RWPE1 (cell line): ENCODE results near the gene RNF26.

Source experiments
- CTCF ChIA-PET: fragments of 350-600 bp; sonication (Branson Sonifier 250); formaldehyde crosslinking; extraction: SDS; loops from one replicate; lab custom pipeline; 2021; lab: Yijun Ruan, JAX
- POLR2A ChIA-PET: fragments of 400-600 bp; formaldehyde crosslinking; extraction: SDS; loops from one replicate; lab custom pipeline; 2020; ENCODE audit warnings: antibody characterized with exemption; ENCODE audit not compliant: low non-redundant PET; lab: Yijun Ruan, JAX
- DNase-seq: peaks from one replicate; pipeline ENCODE4 v3.0.0; 2012; ENCODE audit warnings: low spot score
- H3K27ac ChIP-seq: fragments of 450-650 bp; 2 replicates; pipeline ENCODE4 v1.5.1; 2017
- CTCF ChIP-seq: fragments of 450-650 bp; conservative IDR thresholded peaks from 2 replicates; pipeline ENCODE4 v1.5.1; 2017; ENCODE audit warnings: low read depth, mild to moderate bottlenecking

RNF26 gene

GRCh38 chr11:119314726-119315125, 19.6 kb upstream of the RNF26 start:
- POLR2A ChIA-PET: no interaction called here
- DNase-seq: no peak
- CTCF ChIA-PET: interaction anchor here (0.6 to 1.4 kb wide), 5 partner anchors 9 to 118 kb away, joined by 3 to 6 read pairs (median 3); no protein-coding TSS in a partner anchor
- H3K27ac ChIP-seq: peak overlapping the region; percentile 91
- TF ChIP-seq CTCF: no peak

- H3K27ac ChIP-seq: peak overlapping the region; percentile 91
- POLR2A ChIA-PET: no interaction called here
- no peak for DNase-seq
- TF ChIP-seq CTCF: no peak
- CTCF ChIA-PET: interaction anchor here (0.6 to 1.4 kb wide), 6 partner anchors 8 to 155 kb away, joined by 3 to 6 read pairs (median 3); no protein-coding TSS in a partner anchor
Observed at GRCh38 chr11:119315131-119316015, 19.0 kb upstream of the RNF26 start.

GRCh38 chr11:119316016-119316728, 18.2 kb upstream of the RNF26 start:
- POLR2A ChIA-PET: no interaction called here
- CTCF ChIA-PET: interaction anchor here (0.7 to 2.0 kb wide), 5 partner anchors 22 to 158 kb away, joined by 3 to 5 read pairs (median 3); no protein-coding TSS in a partner anchor
- DNase-seq: no peak
- no peak for TF ChIP-seq CTCF
- H3K27ac ChIP-seq: peak overlapping the region; percentile 91

GRCh38 chr11:119316729-119317591, 17.4 kb upstream of the RNF26 start, which contains the start of gene MCAM:
MCAM (minus strand) TSS chr11:119317130; CDS start chr11:119317101, 29 bp downstream.
- DNase-seq: no peak
- CTCF ChIA-PET: interaction anchor here (0.6 to 2.0 kb wide), 6 partner anchors 21 to 280 kb away, joined by 3 to 5 read pairs (median 4); no protein-coding TSS in a partner anchor

More at GRCh38 chr11:119316729-119317591, 17.4 kb upstream of the RNF26 start, which contains the start of gene MCAM:
- no peak for TF ChIP-seq CTCF
- POLR2A ChIA-PET: interaction anchor here (0.6 kb wide), 1 partner anchor 128 kb away, joined by 3 read pairs; no protein-coding TSS in a partner anchor
- H3K27ac ChIP-seq: peak within 1 kb of the TSS; percentile 91
